ENCODE measurements around the gene OPTC. TPM values are rescaled to one million over a fixed set of nuclear protein-coding genes. Genes with fewer than 3 reads are reported as not detected.
A peak's percentile ranks its signal among the peaks of the same experiment; 100 is the strongest.

The OPTC gene
- total RNA-seq, 1 donor from 2014 or later = not detected

DNA sequence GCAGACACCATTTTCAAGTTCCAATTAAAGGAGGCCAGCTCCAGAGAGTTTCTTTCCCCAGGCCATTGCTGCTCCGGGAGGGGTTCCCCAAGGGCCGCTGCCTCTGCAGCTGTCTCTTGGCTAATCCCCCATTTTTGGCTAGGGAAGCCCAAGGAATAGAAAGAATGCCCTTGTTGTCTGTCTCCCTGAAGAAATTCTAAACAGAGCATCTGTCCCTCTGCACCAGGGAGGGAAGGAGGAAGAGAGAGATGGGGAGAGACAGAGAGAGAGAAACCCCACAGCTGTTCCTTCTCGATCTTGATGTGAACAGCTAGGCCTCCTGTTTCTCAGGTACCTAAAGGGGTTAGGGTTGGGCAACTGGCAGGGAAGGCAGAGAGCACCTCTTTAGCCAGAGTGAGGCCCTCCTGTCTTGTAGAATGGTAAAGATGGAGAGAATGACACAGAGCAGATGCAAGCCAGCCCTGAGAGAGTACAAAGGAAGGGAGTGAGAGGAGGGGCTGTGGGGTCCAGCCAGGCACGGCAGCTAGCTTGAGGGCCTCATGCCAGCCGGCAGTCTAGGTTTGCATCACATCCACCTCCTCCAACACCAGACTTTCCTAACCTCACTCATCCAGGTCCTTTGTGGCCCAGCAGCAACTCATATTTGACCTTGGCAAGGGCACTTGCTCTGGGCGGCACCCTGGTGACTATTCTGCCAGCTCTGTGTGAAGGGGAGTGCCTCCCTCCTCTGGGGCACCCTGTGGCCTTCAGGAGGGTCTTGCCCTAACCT is 13.1 kb downstream of the OPTC start:
- H3K27me3 Mint-ChIP-seq (ENCODE audit: low read depth, unreplicated experiment) = peaks cover 15% of the 10 kb centered on the region
- Histone ChIP-seq H2AFZ (ENCODE audit: low read depth, low read length) (no peak overlapping the region), H3K9ac (ENCODE audit: low read length) (no peak overlapping the region), H3K4me1 (ENCODE audit: insufficient read depth, low read length) (peaks cover 24% of the 10 kb centered on the region), H4K20me1 (ENCODE audit: insufficient read depth, low read length) (no peaks in the 10 kb centered on the region), H3K4me2 (ENCODE audit: low read length) (no peak overlapping the region), H3K27ac (ENCODE audit: low read depth, low read length) (no peak overlapping the region), H3K4me3 (ENCODE audit: insufficient read depth, low read depth, low read length) (no peak overlapping the region), H3K9me3 (ENCODE audit: insufficient read depth, low read depth, low read length) (no peaks in the 10 kb centered on the region), H3K27me3 (ENCODE audit: insufficient read depth, low read length) (peaks cover 4% of the 10 kb centered on the region), H3K79me2 (ENCODE audit: insufficient read depth, low read length) (no peaks in the 10 kb centered on the region), H3K36me3 (ENCODE audit: insufficient read depth, low read length) (no peaks in the 10 kb centered on the region)
- TF ChIP-seq EZH2 (IDR thresholded peaks at IDR 0.05; ENCODE audit: insufficient read depth, low read length) = no peak
- TF ChIP-seq, protein P1, sequence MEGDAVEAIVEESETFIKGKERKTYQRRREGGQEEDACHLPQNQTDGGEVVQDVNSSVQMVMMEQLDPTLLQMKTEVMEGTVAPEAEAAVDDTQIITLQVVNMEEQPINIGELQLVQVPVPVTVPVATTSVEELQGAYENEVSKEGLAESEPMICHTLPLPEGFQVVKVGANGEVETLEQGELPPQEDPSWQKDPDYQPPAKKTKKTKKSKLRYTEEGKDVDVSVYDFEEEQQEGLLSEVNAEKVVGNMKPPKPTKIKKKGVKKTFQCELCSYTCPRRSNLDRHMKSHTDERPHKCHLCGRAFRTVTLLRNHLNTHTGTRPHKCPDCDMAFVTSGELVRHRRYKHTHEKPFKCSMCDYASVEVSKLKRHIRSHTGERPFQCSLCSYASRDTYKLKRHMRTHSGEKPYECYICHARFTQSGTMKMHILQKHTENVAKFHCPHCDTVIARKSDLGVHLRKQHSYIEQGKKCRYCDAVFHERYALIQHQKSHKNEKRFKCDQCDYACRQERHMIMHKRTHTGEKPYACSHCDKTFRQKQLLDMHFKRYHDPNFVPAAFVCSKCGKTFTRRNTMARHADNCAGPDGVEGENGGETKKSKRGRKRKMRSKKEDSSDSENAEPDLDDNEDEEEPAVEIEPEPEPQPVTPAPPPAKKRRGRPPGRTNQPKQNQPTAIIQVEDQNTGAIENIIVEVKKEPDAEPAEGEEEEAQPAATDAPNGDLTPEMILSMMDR (IDR thresholded peaks at IDR 0.05; ENCODE audit: insufficient read depth, low read depth, low read length) = no peak
- DNase-seq (ENCODE audit: low read depth) = no peak
- peak overlapping the region; percentile 72 for H3K27ac Mint-ChIP-seq (ENCODE audit: unreplicated experiment)
- H3K36me3 Mint-ChIP-seq (ENCODE audit: low read depth, unreplicated experiment) = no peaks in the 10 kb centered on the region
- no peak overlapping the region for H3K4me3 Mint-ChIP-seq (ENCODE audit: unreplicated experiment)
- H3K4me1 Mint-ChIP-seq (ENCODE audit: low read depth, unreplicated experiment) = peaks cover 38% of the 10 kb centered on the region
- H3K9me3 Mint-ChIP-seq (ENCODE audit: unreplicated experiment) = no peaks in the 10 kb centered on the region
- no peak for FAIRE-seq

DNA sequence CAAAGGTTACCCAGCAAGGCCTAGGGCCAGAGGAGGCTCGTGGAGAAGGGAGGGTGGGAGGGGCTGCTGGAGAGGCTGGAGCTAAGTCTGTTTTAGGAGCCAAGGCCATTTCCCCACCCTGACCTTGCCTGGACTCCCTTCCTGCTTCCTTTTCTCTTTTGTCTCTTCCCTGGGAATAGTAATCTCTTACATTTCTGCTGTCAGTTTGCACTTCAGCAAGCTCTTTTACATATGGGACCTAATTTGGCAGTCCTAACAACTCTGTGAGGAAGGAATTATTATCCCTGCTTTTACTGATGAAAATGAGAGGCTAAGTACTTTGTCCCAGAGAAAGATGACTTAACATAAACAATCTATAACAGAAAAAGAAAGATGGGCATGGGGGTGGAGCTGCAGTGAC is 13.8 kb downstream of the OPTC start:
- Mint-ChIP-seq H3K9me3 (ENCODE audit: unreplicated experiment) (no peaks in the 10 kb centered on the region), H3K27me3 (ENCODE audit: low read depth, unreplicated experiment) (peaks cover 9% of the 10 kb centered on the region), H3K4me3 (ENCODE audit: unreplicated experiment) (peak overlapping the region; percentile 3), H3K27ac (ENCODE audit: unreplicated experiment) (peak overlapping the region; percentile 53), H3K4me1 (ENCODE audit: low read depth, unreplicated experiment) (peaks cover 45% of the 10 kb centered on the region), H3K36me3 (ENCODE audit: low read depth, unreplicated experiment) (no peaks in the 10 kb centered on the region)
- no peak for FAIRE-seq
- Histone ChIP-seq H3K4me1 (ENCODE audit: insufficient read depth, low read length) (peaks cover 31% of the 10 kb centered on the region), H3K27ac (ENCODE audit: low read depth, low read length) (no peak overlapping the region), H3K9ac (ENCODE audit: low read length) (no peak overlapping the region), H2AFZ (ENCODE audit: low read depth, low read length) (no peak overlapping the region), H3K36me3 (ENCODE audit: insufficient read depth, low read length) (no peaks in the 10 kb centered on the region), H3K4me3 (ENCODE audit: insufficient read depth, low read depth, low read length) (no peak overlapping the region), H3K4me2 (ENCODE audit: low read length) (no peak overlapping the region), H3K27me3 (ENCODE audit: insufficient read depth, low read length) (peaks cover 1% of the 10 kb centered on the region), H4K20me1 (ENCODE audit: insufficient read depth, low read length) (no peaks in the 10 kb centered on the region), H3K9me3 (ENCODE audit: insufficient read depth, low read depth, low read length) (no peaks in the 10 kb centered on the region), H3K79me2 (ENCODE audit: insufficient read depth, low read length) (no peaks in the 10 kb centered on the region)
- DNase-seq (ENCODE audit: low read depth) = no peak
- TF ChIP-seq EZH2 (IDR thresholded peaks at IDR 0.05; ENCODE audit: insufficient read depth, low read length) = no peak
- TF ChIP-seq, protein P1 (IDR thresholded peaks at IDR 0.05; ENCODE audit: insufficient read depth, low read depth, low read length) = no peak

DNA sequence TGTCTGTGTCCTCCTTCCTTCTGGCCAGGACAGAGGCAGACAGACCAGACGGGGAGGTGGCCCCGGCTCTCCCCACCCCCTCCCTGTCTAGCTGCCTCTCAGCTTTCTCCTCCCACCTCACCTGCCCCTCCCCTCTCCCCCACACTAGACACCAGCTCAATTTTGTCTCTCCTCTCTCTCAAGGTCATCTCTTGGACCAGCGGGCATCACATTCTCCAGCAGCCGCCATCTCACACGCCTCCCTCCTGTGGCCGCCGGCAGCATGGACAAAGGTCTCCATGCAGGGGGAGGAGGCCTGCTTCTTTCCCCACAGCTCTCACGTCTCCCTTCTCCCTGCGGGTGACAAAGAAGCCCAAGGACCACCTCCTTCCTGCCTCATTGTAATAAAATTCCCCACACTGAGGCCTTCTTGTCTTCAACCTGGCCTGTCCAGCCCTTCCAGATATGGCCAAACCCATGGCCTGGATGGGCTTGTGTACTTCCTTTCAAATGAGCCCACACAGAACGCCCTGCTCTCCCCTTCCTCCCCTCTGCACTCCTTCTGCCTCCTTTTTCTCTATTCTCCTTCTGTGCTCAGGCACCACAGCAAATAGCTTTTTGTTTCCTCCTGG is 14.6 kb downstream of the OPTC start:
- H3K27me3 Mint-ChIP-seq (ENCODE audit: low read depth, unreplicated experiment) = peaks cover 3% of the 10 kb centered on the region
- no peaks in the 10 kb centered on the region for H3K79me2 ChIP-seq (ENCODE audit: insufficient read depth, low read length)
- no peaks in the 10 kb centered on the region for H3K36me3 ChIP-seq (ENCODE audit: insufficient read depth, low read length)
- no peaks in the 10 kb centered on the region for H3K36me3 Mint-ChIP-seq (ENCODE audit: low read depth, unreplicated experiment)
- H2AFZ ChIP-seq (ENCODE audit: low read depth, low read length) = peak overlapping the region; percentile 53
- no peaks in the 10 kb centered on the region for H4K20me1 ChIP-seq (ENCODE audit: insufficient read depth, low read length)
- DNase-seq (ENCODE audit: low read depth) (no peak), FAIRE-seq (no peak)
- H3K27ac ChIP-seq (ENCODE audit: low read depth, low read length) = no peak overlapping the region
- H3K9me3 ChIP-seq (ENCODE audit: insufficient read depth, low read depth, low read length) = no peaks in the 10 kb centered on the region
- no peak overlapping the region for H3K4me3 ChIP-seq (ENCODE audit: insufficient read depth, low read depth, low read length)
- TF ChIP-seq, protein P1 (IDR thresholded peaks at IDR 0.05; ENCODE audit: insufficient read depth, low read depth, low read length) = no peak
- TF ChIP-seq EZH2 (IDR thresholded peaks at IDR 0.05; ENCODE audit: insufficient read depth, low read length) = no peak
- H3K9me3 Mint-ChIP-seq (ENCODE audit: unreplicated experiment) = no peaks in the 10 kb centered on the region
- peak overlapping the region; percentile 64 for H3K27ac Mint-ChIP-seq (ENCODE audit: unreplicated experiment)
- H3K4me2 ChIP-seq (ENCODE audit: low read length) = no peak overlapping the region
- peak overlapping the region; percentile 5 for H3K9ac ChIP-seq (ENCODE audit: low read length)
- H3K4me3 Mint-ChIP-seq (ENCODE audit: unreplicated experiment) = peak overlapping the region; percentile 50
- H3K4me1 Mint-ChIP-seq (ENCODE audit: low read depth, unreplicated experiment) = peaks cover 53% of the 10 kb centered on the region
- peaks cover 40% of the 10 kb centered on the region for H3K4me1 ChIP-seq (ENCODE audit: insufficient read depth, low read length)
- no peaks in the 10 kb centered on the region for H3K27me3 ChIP-seq (ENCODE audit: insufficient read depth, low read length)
